HG02763 (cell line): ENCODE results near the gene KNL1.
A peak's percentile ranks its signal among the peaks of the same experiment; 100 is the strongest.

Experiments
- ATAC-seq: cut with Tn5 transposase; IDR thresholded peaks from one replicate; pipeline ENCODE4 v1.9.1; 2021; ENCODE audit warnings: mild to moderate bottlenecking, moderate library complexity; ENCODE audit not compliant: unreplicated experiment

The KNL1 gene

DNA sequence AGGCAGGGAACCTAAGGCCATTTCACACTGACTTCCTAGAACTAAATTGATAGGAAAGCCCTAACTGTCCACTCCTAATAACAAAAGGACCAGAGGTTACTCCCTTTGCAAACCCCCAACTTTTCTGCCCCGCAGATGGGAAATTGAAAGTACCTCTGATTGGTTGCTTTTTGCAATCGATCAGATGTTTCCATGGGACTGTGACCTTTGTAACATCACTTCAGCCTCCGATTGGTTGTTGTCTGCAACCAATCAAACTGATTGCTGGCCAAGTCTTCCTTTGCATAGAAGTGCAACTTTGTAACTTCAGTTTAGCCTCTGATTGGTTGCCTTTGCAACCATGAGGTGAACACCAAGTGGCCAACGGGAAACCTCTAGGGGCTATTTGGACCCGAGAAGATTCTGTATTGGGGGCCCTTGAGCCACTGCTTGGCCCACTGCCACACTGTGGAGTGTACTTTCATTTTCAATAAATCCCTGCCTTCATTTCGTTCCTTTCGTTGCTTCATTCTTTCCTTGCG lies 11.3 kb upstream of the KNL1 start:
- no peak for ATAC-seq

DNA sequence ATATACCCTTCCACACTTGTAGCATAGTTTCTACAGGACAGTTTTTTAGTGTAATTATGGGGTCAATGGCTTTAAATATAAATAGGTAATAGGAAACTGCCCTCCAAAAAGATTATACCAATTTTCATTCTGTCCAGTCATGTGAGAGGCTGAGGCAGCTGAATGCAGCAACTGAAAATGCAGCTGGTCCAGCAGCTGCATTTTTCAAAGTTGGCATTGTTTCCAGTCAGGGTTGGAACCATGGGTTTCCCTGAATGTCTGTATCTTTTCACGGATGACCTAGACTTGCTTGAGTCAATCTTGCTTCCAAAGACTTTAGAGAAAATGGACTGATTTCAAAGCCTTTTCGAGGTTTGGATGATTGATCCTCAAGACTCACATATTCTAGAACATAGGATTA lies 9.9 kb upstream of the KNL1 start:
- ATAC-seq = no peak

DNA sequence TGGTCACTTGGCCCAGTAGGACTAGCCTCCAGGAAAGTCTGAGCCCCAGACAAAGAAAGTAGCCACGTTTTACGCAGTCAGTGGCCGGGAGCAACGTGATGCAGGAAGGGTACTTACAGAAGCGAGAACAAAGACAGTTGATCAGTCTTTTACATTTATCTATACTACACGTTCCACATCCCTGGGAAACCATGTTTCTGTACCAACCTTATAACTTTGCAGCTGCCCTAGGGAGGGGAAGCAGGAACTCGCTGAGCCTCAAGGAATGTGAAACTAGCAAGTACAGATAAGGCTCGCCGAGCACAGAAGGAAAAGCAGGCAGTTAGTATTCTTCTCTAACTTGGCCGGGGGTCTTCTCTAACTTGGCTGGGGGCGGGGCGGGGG lies 3.4 kb upstream of the KNL1 start:
- no peak for ATAC-seq

DNA sequence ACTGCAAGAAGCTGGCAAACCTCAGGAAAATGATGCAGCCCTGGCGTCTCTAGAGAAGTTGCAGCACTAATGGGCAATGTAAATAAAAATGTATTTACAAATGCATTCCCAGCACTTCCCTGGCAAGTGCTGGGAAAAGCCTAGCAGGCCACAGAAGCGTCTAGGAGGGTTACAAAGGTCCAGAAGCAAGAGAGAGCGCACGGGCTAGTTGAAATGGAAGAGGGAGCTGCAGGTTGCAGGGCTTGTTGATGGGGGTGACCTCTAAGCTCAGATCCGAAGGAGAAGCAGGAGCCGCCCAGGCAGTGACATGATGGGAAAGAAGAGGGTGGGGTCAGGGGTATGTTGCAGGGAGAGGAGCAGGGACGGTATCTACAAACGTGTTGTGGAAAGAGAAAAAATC lies 2.7 kb upstream of the KNL1 start:
- no peak for ATAC-seq

DNA sequence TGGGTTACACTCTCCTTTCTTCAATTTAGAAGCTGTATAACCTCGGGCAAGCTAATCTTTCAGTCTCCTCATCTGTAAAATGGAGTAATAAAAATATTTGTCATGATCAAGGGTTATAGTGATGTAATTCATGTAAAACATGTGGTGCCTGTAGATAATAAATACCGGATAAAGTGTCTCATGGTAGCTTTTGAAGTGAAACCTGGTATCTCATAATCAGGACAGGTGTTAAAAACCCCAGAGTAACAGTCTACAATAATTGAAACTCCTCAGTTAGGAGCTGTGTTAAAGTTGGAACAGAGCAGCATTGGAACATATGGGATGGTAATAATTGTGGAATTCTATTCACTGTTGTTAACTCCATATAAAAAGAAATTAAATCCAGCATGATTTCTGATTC lies 884 bp upstream of the KNL1 start:
- no peak for ATAC-seq

DNA sequence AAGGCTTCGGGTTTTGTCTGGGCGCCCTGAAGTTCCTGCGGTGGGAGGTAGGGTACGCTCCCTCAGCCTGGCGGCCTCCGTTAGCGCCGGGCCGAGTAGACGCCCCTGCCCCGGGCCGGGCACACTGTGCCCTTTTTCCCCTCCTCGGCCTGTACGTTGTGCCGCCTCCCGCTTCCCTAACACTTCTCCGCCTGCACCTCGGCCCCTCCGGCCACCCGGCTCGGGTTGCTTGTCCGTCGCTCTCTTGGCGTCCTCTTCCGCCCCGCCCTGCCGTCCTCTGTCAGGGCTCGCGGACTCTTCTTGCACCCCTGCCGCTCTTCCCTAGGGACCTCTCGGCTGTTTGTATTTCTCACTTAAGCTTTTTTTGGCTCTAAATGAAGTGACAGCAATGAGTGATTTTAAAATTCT lies 384 bp downstream of the KNL1 start:
- peak; percentile 30 for ATAC-seq

DNA sequence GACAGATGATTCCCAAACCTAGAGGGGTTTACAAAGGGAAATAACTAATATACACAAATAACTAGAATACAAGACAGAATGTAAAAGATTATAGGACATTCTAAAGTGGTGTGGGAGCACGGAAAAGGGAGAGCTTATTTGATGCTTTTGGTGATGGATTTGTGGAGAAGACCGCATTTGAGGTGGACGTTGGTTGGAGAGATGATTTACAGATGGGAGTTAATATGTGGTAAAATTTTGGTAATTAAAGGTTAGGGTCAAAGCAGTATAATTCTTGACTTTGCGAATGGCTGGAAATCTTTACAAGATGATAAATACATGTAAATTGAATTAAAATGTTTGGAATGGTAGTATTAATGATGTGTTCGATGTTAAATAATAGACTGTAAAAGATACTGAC lies 1.2 kb downstream of the KNL1 start:
- ATAC-seq = no peak

DNA sequence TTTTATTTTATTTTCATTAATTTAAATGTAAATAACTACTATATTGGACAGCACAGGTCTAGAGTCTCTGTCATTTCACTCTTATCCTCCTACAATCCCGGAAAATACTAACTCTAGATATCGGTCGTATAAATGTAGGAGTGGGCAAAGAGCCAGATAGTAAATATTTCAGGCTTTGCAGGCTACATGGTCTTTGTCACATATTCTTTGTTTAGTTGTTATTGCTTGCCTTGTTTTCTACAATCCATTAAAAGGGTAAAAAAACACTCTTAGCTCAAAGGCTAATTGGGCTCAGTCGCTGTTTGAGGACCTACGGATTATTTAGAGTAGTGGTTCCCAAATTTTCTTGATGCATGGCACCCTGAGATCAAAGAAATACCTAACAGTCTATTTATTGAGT lies 1.7 kb downstream of the KNL1 start:
- ATAC-seq = no peak

DNA sequence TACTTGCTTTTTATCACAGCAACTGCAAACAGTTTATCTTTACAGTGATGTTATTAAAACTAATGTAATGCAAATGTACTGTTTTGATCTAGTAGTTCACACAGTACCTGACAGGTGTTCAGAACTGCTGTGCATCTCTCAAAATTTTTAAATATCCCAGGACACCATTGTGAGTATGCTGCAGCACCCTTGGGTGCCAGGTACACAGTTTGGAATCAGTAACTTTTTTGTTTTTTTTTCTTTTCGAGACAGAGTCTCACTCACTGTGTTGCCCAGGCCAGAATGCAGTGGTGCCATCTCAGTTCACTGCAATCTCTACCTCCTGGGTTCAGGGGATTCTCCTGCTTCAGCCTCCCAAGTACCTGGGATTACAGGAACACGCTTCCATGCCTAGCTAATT lies 3.0 kb downstream of the KNL1 start:
- ATAC-seq = no peak

DNA sequence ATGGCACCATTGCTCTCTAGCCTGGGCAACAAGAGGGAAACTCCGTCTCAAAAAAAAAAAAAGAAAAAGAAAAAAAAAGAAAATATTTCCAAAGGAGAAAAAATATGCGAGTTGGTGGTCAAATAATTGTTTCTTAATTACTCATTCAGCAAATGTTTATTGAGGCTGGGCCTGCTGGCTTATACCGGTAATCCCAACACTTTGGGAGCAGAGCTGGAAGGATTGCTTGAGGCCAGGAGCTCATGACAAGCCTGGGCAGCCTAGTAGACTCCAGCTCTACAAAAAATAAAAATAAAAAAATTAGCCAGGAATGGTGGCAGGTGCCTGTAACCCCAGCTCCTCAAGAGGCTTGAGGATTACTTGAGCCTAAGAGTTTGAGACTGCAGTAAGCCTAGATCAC lies 4.1 kb downstream of the KNL1 start:
- no peak for ATAC-seq

DNA sequence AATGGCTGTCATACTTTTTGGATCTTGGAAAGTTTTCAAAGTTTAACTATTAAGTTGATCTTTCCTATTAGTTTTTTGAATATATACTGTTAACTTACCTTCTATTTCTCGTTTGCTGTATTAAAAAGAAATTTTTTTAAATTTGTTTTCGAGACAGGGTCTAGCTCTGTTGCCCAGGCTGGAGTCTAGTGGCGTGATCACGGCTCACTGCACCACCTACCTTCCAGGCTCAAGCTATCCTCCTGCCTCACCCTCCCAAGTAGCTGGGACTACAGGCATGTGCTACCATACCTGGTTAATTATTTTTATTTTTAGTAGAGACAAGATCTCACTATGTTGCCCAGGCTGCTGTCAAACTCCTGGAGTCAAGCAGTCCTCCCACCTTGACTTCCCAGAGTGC lies 4.6 kb downstream of the KNL1 start:
- ATAC-seq = no peak

DNA sequence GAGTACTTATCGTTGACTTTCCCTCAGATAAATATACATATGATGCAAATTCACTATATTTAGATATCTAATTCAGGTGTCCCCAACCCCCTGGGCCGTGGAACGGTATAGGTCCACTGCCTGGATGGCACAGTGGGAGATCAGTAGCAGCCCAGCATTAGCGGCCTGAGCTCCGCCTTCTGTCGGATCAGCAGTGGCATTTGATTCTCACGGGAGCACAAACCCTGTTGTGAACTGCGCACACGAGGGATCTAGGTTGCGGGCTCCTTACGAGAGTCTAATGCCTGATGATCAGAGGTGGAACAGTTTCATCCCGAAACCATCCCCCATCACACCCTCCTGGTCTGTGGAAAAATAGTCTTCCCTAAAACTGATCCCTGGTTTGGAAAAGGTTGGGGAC lies 6.9 kb downstream of the KNL1 start:
- ATAC-seq = no peak

DNA sequence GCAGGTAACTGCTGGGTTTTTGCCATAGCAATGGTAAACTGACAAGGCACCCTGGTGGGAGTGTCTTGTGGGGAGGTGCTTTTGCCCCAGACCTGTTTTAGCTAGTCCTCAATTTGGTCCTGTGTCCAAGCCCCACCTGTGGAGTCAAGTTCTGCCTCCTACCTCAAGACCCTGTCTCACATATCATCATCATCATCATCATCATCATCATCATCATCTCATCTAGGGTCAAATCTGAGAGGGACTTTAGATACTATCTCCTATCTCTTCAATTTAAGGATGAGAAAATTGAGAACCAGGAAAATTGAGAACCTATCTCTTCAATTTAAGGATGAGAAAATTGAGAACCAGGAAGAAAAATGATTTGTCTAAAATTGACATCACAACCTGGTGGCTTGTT lies 9.9 kb downstream of the KNL1 start:
- ATAC-seq = no peak

DNA sequence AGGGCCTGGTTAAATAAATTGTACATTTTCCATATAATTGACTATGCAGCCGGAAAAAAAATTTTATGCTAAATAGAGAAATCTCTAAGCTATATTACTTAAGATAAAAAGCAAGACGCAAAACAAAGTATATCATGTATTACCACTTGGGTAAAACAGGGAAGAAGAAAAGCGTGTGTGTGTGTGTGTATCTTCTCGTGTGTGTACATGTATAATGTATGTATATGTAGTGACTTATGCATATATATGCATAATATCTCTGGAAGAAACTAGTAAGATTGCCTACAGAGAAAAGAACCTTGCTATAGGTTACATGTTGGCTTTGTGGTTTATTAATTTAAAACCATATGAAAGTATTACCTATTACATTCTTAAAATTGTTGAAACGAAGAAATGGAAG lies 19.0 kb downstream of the KNL1 start:
- ATAC-seq = no peak

DNA sequence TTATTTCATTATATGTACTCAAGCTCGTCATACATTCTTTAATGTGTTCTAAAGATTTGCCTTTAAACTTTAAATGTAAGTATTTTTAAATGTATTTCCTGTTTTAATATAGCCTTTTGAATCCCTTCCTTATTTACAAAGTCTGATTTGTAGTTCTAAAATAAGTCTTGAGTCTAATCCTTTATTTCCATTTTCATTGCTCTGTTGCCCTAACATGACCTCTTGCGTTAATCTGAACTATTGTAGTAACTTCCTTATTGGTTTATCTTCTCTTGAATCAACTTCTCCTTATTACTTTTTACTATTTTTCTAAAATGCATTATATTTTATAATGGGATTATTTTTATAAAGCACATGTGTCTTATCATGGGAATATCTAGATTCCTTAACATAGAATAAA lies 24.0 kb downstream of the KNL1 start:
- ATAC-seq = no peak

DNA sequence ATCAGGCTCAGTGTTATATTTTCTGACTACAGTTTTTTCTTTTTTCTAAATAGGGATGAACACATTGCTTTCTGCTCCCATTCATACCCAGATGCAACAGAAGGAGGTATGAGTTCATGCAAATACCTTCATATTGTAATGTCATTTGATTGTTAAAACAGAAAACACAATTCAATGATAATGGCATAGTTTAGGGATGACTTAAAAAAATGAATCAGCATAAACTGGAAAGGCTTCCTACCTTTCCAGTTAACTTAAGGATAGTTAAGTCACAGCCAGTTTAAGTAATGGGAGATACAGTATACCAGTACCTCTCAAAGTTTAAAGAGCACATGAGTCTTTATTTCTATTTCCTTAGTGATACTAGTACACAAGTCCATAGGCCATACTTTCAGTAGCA lies 24.9 kb downstream of the KNL1 start:
- ATAC-seq = no peak

DNA sequence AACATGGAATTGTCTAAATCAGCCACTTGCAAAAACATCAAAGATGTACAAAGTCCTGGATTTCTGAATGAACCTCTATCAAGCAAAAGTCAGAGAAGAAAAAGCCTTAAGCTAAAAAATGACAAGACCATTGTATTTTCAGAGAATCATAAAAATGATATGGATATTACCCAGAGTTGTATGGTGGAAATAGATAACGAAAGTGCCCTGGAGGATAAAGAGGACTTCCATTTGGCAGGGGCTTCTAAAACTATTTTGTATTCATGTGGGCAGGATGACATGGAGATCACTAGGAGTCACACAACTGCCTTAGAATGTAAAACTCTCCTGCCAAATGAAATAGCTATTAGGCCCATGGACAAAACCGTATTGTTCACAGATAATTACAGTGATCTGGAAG lies 29.3 kb downstream of the KNL1 start:
- ATAC-seq = no peak

DNA sequence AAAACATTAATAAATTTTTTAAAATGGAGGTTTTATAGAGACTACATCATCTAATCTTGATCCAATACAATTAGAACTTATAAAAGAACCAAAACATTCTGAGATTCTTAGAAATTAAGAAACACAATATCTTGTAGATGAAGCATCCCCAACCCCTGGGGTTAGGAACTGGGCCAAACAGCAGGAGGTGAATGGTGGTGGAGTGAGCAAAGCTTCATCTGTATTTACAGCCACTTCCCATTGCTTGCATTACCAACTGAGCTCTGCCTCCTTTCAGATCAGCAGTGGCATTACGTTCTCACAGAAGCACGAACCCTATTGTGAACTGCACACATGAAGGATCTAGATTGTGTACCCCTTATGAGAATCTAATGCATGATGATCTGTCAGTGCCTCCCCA lies 36.3 kb downstream of the KNL1 start:
- ATAC-seq = no peak

DNA sequence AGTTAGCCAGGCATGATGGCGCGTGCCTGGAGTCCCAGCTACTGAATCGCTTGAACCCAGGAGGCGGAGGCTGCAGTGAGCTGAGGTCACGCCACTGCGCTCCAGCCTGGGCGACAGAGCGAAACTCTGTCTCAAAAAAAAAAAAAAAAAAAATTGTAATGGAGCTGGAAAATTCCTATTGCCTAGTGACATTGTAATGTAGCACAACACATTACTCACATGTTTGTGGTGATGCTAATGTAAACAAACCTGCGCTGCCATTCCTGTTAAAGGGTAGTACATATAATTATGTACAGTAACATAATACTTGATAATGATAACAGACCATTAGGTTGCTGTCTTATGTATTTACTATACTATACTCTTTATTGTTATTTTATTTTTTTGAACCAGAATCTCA lies 39.1 kb downstream of the KNL1 start:
- no peak for ATAC-seq

DNA sequence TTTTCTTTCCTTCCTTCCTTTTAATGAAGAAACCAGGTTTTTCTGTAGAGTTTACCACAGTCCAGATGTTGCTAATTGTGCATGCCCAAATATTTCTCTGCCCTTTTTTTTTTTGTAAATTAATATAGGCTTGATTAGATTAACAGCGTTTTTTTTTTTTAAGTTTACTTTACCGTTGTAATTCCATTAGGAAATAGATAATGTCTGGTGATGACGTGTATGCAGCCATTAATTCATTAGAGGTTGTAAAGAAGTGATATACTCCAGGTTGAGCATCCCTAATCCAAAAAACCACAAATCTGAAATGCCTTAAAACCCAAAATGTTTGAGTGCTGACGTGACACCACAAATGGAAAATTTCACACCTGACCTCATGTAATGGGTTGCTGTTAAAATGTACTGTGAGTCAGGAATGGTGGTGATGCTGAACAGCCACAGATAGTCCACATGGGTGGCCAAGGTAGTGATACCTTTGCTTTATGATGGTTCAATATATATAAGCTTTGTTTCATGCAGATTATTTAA lies 43.2 kb downstream of the KNL1 start:
- ATAC-seq = no peak

DNA sequence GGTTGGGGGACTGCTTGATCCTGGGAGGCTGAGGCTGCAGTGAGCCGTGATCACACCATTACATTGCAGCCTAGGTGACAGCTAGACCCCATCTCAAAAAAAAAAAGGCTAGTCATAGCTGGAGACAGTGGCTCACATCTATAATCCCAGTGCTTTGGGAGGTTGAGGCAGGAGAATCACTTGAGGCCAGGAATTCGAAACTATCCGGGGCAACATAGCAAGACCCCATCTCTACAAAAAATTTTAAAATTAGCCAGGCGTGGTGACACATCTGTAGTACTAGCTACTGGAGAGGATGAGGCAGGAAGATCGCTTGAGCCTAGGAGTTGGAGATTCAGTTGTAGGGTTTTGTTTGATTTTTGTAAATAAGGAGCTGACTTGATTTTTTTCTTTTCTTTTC lies 45.6 kb downstream of the KNL1 start:
- ATAC-seq = no peak

DNA sequence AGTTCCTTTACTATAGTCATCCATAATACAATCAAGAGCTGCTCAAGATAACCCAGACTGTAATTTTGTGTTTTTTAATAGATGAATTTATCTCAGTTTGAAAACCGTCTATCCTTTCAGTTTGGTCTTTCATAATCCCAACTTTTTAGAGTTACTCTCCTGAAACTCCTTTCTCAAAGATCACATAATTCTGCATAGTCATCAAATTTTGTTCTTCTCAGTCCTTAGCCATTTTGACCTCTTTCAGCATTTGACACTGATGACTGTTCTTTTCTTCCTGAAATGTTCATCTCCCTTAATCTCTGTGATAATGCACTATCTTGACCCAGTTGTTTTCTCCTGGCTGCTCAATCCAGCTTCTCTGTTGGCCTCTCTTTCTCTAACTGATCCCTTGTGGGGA lies 53.5 kb downstream of the KNL1 start:
- no peak for ATAC-seq

DNA sequence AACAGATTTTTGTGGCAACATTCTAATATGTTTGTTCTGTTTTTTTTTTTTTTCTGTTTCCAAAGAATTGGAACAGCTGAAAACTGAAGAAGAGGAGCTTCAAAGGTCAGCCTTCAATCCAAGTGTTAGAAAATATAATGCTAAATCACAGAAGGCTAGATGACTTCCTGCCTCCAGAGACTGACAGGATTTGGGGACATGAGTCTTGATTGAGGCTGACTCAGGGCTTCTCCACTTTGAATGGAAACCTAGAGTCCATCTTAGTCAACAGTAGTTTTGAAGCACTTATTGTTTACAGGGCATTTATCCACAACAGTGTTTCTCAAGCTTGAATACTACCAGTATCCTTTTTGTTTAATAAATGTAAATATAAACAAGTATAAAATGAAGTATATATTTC lies 56.4 kb downstream of the KNL1 start:
- no peak for ATAC-seq

DNA sequence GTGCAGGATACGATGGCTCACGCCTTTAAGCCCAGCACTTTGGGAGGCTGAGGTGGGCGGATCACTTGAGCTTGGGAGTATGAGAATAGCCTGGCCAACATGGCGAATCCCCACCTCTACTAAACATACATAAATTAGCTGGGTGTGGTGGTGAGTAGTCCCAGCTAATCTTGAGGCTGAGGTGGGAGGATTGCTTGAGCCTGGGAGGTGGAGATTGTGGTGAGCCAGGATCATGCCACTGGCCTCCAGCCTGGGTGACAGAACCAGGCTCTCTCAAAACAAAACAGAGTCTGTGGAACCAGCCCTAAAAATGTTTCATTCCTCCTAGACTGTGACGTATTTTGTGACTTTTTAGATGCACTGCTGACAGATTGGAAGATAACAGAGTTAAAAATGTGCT lies 66.6 kb downstream of the KNL1 start:
- no peak for ATAC-seq
